Neural crest cell (in vitro differentiated cells): ENCODE results near the gene PCED1B. TPM values are rescaled to one million over a fixed set of nuclear protein-coding genes. Genes with fewer than 3 reads are reported as not detected.

Source experiments
- DNase-seq: peaks from one replicate; pipeline ENCODE4 v3.0.0; 2021; ENCODE audit warnings: low read depth, mixed read lengths, low spot score
- H3K27ac Mint-ChIP-seq: one replicate; pipeline ENCODE4 v1.8.0; 2021; ENCODE audit warnings: mild to moderate bottlenecking, mixed read lengths; ENCODE audit not compliant: unreplicated experiment
- H3K27me3 Mint-ChIP-seq: 2 replicates; pipeline ENCODE4 v1.8.0; 2021; ENCODE audit warnings: low read depth, mild to moderate bottlenecking, mixed read lengths
- H3K36me3 Mint-ChIP-seq: 2 replicates; pipeline ENCODE4 v1.8.0; 2021; ENCODE audit warnings: low read depth, mild to moderate bottlenecking, mixed read lengths
- H3K4me1 Mint-ChIP-seq: 2 replicates; pipeline ENCODE4 v1.8.0; 2021; ENCODE audit warnings: mixed read lengths
- H3K4me3 Mint-ChIP-seq: one replicate; pipeline ENCODE4 v1.8.0; 2021; ENCODE audit warnings: mild to moderate bottlenecking, mixed read lengths
- H3K9me3 Mint-ChIP-seq: 2 replicates; pipeline ENCODE4 v1.8.0; 2021; ENCODE audit warnings: mixed read lengths
- total RNA-seq: library from RNA; stranded (reverse); gene quantifications from 2 replicates; pipeline ENCODE4 v1.2.1, GENCODE V29; 2021
- TF ChIP-seq, protein P1 (sequence below): fragments of 200-600 bp; sonication (generic); conservative IDR thresholded peaks from 2 replicates; pipeline ENCODE4 v1.5.0; 2021; ENCODE audit warnings: antibody characterized with exemption, mild to moderate bottlenecking

The PCED1B gene
- total RNA-seq, 1 donor from 2014 or later: 0.47 TPM

DNA sequence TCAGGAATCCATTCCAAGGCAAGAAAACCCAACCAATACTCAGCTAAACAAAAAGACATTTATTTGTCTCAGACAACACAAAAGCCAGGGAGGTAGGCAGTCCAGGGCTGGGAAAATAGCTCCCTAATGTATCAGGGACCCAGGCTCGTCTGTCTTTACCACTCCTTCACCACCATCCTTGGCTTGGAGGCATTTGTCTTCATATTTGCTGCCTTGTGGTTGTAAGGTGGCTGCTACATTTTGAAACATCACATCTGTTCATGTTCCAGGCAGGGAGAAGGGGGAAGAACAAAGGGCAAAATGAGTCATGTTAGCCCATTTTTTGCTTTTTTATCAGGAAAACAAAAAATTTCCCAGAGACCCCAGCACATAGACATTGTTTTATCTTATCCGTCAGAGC lies 44.8 kb upstream of the PCED1B start:
- H3K36me3 Mint-ChIP-seq: no peaks in the 10 kb centered on the region
- no peaks in the 10 kb centered on the region for H3K9me3 Mint-ChIP-seq
- H3K27me3 Mint-ChIP-seq: peaks cover 4% of the 10 kb centered on the region
- no peak for DNase-seq
- H3K4me1 Mint-ChIP-seq: peaks cover 4% of the 10 kb centered on the region
- TF ChIP-seq, protein P1, sequence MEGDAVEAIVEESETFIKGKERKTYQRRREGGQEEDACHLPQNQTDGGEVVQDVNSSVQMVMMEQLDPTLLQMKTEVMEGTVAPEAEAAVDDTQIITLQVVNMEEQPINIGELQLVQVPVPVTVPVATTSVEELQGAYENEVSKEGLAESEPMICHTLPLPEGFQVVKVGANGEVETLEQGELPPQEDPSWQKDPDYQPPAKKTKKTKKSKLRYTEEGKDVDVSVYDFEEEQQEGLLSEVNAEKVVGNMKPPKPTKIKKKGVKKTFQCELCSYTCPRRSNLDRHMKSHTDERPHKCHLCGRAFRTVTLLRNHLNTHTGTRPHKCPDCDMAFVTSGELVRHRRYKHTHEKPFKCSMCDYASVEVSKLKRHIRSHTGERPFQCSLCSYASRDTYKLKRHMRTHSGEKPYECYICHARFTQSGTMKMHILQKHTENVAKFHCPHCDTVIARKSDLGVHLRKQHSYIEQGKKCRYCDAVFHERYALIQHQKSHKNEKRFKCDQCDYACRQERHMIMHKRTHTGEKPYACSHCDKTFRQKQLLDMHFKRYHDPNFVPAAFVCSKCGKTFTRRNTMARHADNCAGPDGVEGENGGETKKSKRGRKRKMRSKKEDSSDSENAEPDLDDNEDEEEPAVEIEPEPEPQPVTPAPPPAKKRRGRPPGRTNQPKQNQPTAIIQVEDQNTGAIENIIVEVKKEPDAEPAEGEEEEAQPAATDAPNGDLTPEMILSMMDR: no peak
- no peak overlapping the region for H3K4me3 Mint-ChIP-seq
- H3K27ac Mint-ChIP-seq: no peak overlapping the region

DNA sequence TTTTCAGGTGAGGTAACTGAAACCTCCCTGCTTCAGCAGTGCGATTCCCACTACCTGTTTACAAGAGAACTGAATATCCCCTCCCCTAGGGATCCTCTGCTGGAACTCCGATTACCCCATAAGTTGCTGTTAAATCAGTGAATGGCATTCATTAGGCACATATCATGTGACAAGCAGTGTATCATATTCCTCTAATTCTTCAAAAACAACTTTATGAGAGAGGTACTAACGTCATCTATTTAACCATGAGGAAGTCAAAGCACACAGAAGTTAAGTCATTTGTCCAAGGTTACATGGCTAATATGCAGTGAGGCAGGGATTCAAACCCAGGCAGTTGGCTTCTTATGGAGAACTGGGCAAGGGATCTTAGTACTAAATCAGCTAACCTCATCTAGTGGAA lies 43.9 kb upstream of the PCED1B start:
- DNase-seq: no peak
- H3K36me3 Mint-ChIP-seq: no peaks in the 10 kb centered on the region
- H3K4me1 Mint-ChIP-seq: peaks cover 4% of the 10 kb centered on the region
- H3K27me3 Mint-ChIP-seq: peaks cover 2% of the 10 kb centered on the region
- no peak overlapping the region for H3K27ac Mint-ChIP-seq
- TF ChIP-seq, protein P1: no peak
- H3K9me3 Mint-ChIP-seq: no peaks in the 10 kb centered on the region
- H3K4me3 Mint-ChIP-seq: no peak overlapping the region

DNA sequence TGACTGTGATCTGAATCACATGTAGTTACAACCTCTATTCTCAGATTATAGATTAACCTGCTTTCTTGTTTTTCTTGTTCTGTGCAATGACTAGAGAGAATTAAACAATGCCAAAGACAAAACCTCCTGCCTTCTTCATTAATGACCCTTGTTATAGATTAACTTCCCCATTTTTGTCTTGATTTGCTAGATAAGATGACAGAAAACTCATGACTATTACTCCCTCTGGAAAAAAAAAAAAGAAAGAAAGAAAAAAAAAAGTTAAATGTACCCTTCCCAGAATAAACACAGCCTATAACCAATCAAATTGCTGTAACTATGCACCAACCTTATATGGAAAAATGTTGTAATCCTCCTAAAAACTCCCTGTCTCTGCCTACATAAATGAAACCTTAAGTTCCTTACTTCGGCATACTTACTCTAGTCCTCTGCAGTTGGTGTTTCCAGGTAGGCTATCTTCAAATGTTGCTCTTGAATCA lies 41.1 kb upstream of the PCED1B start:
- H3K27ac Mint-ChIP-seq: no peak overlapping the region
- TF ChIP-seq, protein P1: no peak
- H3K4me3 Mint-ChIP-seq: no peak overlapping the region

DNA sequence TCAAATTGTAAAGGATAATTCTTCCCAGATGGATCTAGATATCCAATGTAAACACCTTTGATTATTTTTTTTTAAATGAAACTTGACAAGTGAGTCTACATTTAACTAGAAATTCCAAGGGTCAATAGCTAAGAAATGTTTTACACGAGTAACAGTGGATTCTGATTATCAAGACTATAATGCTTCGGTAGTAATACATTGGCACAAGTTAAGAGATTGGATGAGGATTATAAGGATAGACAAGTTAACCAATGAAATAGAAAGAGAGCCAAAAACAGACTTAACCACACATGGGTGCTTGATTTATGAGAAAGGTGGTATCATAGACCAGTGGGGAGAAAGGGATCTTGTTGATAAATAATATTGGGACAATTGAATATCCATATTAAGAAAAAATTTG lies 40.3 kb upstream of the PCED1B start:
- Mint-ChIP-seq H3K27ac (no peak overlapping the region), H3K4me3 (no peak overlapping the region), H3K4me1 (peaks cover 4% of the 10 kb centered on the region), H3K9me3 (no peaks in the 10 kb centered on the region), H3K36me3 (no peaks in the 10 kb centered on the region), H3K27me3 (no peaks in the 10 kb centered on the region)
- no peak for DNase-seq
- TF ChIP-seq, protein P1: no peak

More for the DNA sequence above, 41.1 kb upstream of the PCED1B start:
- no peaks in the 10 kb centered on the region for H3K36me3 Mint-ChIP-seq
- H3K9me3 Mint-ChIP-seq: no peaks in the 10 kb centered on the region
- DNase-seq: no peak
- H3K4me1 Mint-ChIP-seq: peaks cover 4% of the 10 kb centered on the region
- no peaks in the 10 kb centered on the region for H3K27me3 Mint-ChIP-seq

DNA sequence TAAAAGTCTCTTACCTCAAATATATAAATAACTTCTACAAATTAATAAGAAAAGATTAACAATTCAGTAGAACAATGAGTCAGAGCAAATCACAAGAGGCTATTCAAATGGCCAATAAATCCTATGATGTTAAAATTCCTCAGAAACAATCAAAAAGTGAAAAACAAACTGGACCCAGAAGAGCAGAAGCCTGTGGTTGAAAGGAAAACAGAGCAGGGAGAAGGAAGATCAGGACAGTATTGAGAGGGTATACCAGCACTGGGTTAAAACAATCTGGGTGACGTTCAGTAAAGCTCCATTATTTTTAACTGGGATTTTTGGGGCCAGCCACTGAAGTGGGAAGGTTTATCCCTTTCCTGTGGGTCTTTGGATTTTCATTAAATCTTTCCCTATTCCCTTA lies 39.7 kb upstream of the PCED1B start:
- TF ChIP-seq, protein P1: no peak
- H3K4me1 Mint-ChIP-seq: peaks cover 4% of the 10 kb centered on the region
- H3K27ac Mint-ChIP-seq: no peak overlapping the region
- no peak for DNase-seq
- H3K4me3 Mint-ChIP-seq: no peak overlapping the region
- H3K36me3 Mint-ChIP-seq: no peaks in the 10 kb centered on the region
- no peaks in the 10 kb centered on the region for H3K9me3 Mint-ChIP-seq
- no peaks in the 10 kb centered on the region for H3K27me3 Mint-ChIP-seq

DNA sequence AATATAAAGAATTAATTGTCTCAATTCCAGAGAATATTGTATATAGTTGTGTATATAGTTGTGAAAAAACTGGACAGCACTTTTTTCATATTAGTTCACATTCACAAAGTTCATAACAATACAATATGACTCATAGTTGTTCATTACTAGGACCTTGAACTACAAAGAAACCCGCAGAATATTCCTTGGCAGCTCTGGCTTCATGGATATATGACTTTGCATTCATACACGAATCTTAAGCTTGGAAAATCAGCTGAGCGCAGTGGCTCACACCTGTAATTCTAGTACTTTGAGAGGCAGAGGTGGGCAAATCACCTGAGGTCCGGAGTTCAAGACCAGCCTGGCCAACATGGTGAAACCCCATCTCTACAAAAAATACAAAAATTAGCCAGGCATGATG lies 38.1 kb upstream of the PCED1B start:
- no peak for DNase-seq
- Mint-ChIP-seq H3K36me3 (no peaks in the 10 kb centered on the region), H3K9me3 (no peaks in the 10 kb centered on the region), H3K4me3 (no peak overlapping the region), H3K4me1 (peaks cover 4% of the 10 kb centered on the region), H3K27me3 (no peaks in the 10 kb centered on the region), H3K27ac (no peak overlapping the region)
- TF ChIP-seq, protein P1: no peak
